GM12892 (cell line): ENCODE data around the gene FUZ.
"Not testable (repeated sequence)": the region's sequence is repeated elsewhere in the genome, so short reads cannot be mapped to it uniquely, and the experiment has no call there.

ENCODE experiments used
- DNase-seq: peaks from one replicate; pipeline ENCODE4 v3.0.0; 2011; ENCODE audit not compliant: insufficient read length
- FAIRE-seq: peaks from 2 replicates; lab custom pipeline; 2011; peaks lifted over from hg19 to GRCh38; lab: Jason Lieb, UNC
- POLR2A ChIP-seq: IDR thresholded peaks from 2 replicates; pipeline ENCODE4 v1.6.1; 2011; ENCODE audit warnings: low read depth, low read length, control low read depth
- POLR2AphosphoS5 ChIP-seq: IDR thresholded peaks from 2 replicates; pipeline ENCODE4 v1.6.1; 2011; ENCODE audit warnings: low read depth, low read length, control low read depth
- TAF1 ChIP-seq: IDR thresholded peaks from 2 replicates; pipeline ENCODE4 v1.6.1; 2011; ENCODE audit warnings: low read depth, mild to moderate bottlenecking, control low read depth, low read length, borderline replicate concordance

Gene FUZ

DNA sequence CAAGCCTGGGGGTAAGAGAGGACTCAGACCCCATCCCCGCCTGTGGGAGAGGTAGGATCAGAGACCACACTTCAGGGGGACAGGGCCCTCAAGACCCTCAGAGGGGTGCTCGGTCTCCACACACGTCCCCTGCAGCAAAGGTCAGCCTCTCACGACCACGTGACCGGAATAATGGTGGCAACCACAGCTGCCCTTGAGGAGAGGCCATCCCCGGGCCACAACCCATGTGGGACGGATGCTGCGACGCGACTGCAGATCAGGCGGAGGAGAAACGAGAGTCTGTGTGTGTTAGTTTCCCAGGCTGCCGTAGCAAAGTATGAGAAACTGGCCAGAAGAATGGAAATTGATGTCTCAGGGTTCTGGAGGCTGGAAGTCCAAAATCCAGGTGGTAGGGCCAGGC is 13.9 kb upstream of the FUZ start:
- TF ChIP-seq POLR2AphosphoS5 (no peak), POLR2A (no peak), TAF1 (no peak)
- FAIRE-seq = no peak
- DNase-seq = no peak

- DNase-seq = no peak
- no peak for FAIRE-seq
- TF ChIP-seq TAF1 (no peak), POLR2AphosphoS5 (no peak), POLR2A (no peak)
These were observed 11.6 kb upstream of the FUZ start for GRCh38 chr19:49824662-49825061.

- TF ChIP-seq POLR2AphosphoS5 = no peak
- no peak for TF ChIP-seq POLR2A
- TF ChIP-seq TAF1 = no peak
- FAIRE-seq (no peak), DNase-seq (no peak)
These were observed 10.4 kb upstream of the FUZ start for GRCh38 chr19:49823472-49823871.

DNA sequence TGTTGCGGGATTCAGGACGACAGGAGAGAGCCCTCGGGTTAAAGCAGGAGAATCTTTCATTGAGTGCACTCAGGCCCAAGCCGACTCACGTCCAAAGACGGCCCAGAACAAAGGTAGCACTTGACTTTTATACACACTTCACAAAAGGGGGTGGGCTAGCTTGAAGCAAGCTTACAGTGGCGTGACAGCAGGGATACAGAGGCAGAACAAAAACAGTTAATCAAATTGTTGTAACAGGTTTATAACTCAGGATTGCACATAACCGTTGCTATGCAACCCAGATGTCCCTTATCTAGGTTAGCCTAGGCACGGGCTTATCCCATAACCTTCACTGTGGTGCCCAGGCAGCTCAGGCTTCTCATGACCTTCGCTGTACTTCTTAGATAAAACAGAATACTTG is 7.0 kb upstream of the FUZ start:
- no peak for TF ChIP-seq POLR2AphosphoS5
- no peak for TF ChIP-seq TAF1
- no peak for TF ChIP-seq POLR2A
- no peak for FAIRE-seq
- DNase-seq = no peak

DNA sequence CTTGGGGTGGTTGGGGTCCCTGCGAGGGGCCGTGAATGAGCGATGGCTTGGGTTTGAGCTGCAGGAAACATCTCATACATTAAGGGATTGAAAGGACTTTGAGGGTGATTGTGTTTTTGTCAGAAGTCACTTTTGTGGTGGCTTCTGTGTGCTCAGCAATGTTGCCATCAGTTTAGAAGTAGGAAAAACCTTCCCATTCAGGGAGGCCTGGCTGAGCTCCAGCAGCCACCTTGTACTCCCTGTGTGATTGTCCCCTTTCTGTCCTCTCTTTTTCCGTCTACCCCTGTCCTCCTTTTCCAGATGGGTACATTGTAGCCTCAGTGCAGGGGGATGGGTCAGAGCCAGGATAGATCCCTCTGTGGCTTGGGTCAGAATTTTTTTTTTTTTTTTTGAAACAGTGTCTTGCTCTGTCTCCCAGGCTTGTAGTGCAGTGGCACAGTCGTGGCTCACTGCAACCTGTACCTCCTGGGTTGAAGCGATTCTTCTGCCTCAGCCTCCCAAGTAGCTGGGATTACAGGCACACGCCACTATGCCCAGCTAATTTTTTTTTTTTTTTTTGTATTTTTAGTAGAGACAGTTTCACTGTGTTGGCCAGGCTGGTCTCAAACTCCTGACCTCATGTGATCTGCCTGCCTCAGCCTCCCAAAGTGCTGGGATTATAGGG is 6.5 kb upstream of the FUZ start:
- FAIRE-seq = not testable (repeated sequence)

DNA sequence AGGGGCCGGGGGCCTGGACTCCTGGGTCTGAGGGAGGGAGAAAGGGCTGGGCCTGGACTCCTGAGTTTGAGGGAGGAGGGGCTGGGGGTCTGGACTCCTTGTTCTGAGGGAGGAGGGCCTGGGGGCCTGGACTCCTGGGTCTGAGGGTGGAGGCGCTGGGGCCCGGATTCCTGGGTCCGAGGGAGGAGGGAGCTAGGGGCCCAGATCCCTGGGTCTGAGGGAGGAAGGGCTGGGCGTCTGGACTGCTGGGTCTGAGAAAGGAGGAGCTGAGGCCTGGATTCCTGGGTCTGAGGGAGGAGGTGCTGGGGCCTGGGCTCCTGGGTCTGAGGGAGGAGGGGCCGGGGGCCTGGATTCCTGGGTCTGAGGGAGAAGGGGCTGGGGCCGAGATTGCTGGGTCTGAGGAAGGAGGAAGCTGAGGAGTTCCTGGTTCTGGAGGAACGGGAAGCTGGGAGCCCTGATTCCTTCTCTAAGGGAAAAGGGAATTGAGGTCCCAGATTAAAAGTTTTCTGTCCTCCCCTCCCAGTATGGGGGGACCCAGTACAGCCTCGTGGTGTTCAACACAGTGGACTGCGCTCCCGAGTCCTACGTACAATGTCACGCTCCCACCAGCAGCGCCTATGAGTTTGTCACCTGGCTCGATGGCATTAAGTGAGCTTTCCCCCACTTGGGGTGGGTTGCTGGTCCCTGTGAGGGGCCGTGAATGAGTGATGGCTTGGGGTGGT is 5.7 kb upstream of the FUZ start:
- FAIRE-seq = no peak
- no peak for DNase-seq

More for the DNA sequence above, 6.5 kb upstream of the FUZ start:
- DNase-seq = not testable (repeated sequence)

GRCh38 chr19:49817964-49818648 is 5.0 kb upstream of the FUZ start, which contains the start of gene MED25:
MED25 (plus strand) TSS chr19:49818289; CDS start chr19:49818342, 53 bp downstream.
- peak; percentile 70; the same call in 1 of the 2 replicates for TF ChIP-seq POLR2AphosphoS5
- peak; percentile 72 for TF ChIP-seq POLR2A
- TF ChIP-seq TAF1 = no peak
- peak; percentile 87 for FAIRE-seq
- DNase-seq = peak; percentile 92

More for the DNA sequence above, 5.7 kb upstream of the FUZ start:
- TF ChIP-seq POLR2A (no peak), TAF1 (no peak), POLR2AphosphoS5 (no peak)

DNA sequence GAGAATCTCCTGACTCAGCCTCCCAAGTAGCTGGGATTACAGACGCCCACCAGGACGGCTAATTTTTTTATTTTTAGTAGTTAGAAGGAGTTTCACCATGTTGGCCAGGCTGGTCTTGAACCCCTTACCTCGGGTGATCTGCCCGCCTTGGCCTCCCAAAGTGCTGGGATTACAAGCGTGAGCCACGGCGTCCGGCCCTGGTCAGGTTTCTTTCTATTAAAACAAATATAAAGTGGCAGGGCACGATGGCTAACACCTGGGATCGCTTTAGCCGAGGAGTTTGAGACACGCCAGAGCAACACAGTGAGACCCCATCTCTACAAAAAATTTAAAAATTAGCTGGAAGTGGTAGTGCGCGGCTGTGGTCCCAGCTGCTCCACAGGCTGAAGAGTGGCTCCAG is 3.5 kb upstream of the FUZ start:
- TF ChIP-seq TAF1 (no peak), POLR2A (no peak), POLR2AphosphoS5 (no peak)
- DNase-seq (no peak), FAIRE-seq (no peak)

- no peak for TF ChIP-seq POLR2A
- no peak for TF ChIP-seq TAF1
- DNase-seq = no peak
- no peak for FAIRE-seq
These were observed 918 bp upstream of the FUZ start for GRCh38 chr19:49814010-49814409.

- peak; percentile 50 for FAIRE-seq
- TF ChIP-seq TAF1 (no peak), POLR2A (no peak), POLR2AphosphoS5 (no peak)
- no peak for DNase-seq
These were observed 568 bp downstream of the FUZ start for GRCh38 chr19:49812452-49812996.

- FAIRE-seq = no peak
- DNase-seq = no peak
- TF ChIP-seq TAF1 = no peak
- TF ChIP-seq POLR2A = no peak
- no peak for TF ChIP-seq POLR2AphosphoS5
These were observed 1.8 kb downstream of the FUZ start for GRCh38 chr19:49811328-49811727.
